HCT116 (cell line): Measurements from ENCODE around the gene PLA2G5. TPM values are rescaled to one million over a fixed set of nuclear protein-coding genes. Genes with fewer than 3 reads are reported as not detected.

Source experiments
- ATAC-seq: fragments of 200-7000 bp; cut with Tn5 transposase; 2 replicates; pipeline ENCODE4 v1.9.1; 2020; ENCODE audit warnings: mild to moderate bottlenecking, moderate library complexity
- BruUV-seq: library from RNA; stranded (reverse); fragments of 400-500 nt; replicated peaks from 2 replicates; lab custom pipeline; 2021; lab: Mats Ljungman, UMichigan
- CTCF ChIA-PET: fragments of 300-600 bp; sonication (Branson Sonifier 250); formaldehyde crosslinking; loops from one replicate; lab custom pipeline; 2021; ENCODE audit warnings: antibody characterized with exemption; lab: Charles Lee
- POLR2A ChIA-PET: fragments of 300-600, 350-600 bp; sonication (Branson Sonifier 250); formaldehyde crosslinking; loops from one replicate; lab custom pipeline; 2021; ENCODE audit warnings: antibody characterized with exemption; lab: Charles Lee
- RAD21 ChIA-PET, 2 experiments: fragments of 300-600 bp; sonication (Branson Sonifier 250); formaldehyde crosslinking; loops; one replicate each; lab custom pipeline; 2023; ENCODE audit warnings: low total read pairs in 2 of 2; ENCODE audit not compliant: uncharacterized antibody in 2 of 2, unreplicated experiment in 2 of 2, low non-redundant PET in 1 of 2; lab: Charles Lee
- DNase-seq: peaks from one replicate; pipeline ENCODE4 v3.0.0-alpha.2; 2010; ENCODE audit warnings: low read depth, low spot score
- H2AFZ ChIP-seq: fragments of 200-600 bp; shearing (Covaris generic), sonication (generic); 2 replicates; pipeline ENCODE4 v1.6.1; 2017; ENCODE audit warnings: low read depth, mixed run types, mixed read lengths, antibody characterized with exemption, low read length; ENCODE audit not compliant: poor library complexity, severe bottlenecking
- H3K27ac ChIP-seq: 2 replicates; pipeline ENCODE4 v1.5.1; 2012; ENCODE audit warnings: low read depth, low read length
- H3K27me3 ChIP-seq: fragments of 200-600 bp; sonication (generic); 2 replicates; pipeline ENCODE4 v1.6.1; 2016; ENCODE audit warnings: mixed run types, low read length, mixed read lengths; ENCODE audit not compliant: insufficient read depth
- H3K36me3 ChIP-seq, 2 experiments: fragments of 200-500 bp in 1 of 2; fragments of 200-600 bp in 1 of 2; sonication (Bioruptor generic) in 1 of 2; sonication (generic) in 1 of 2; 2 replicates each; pipeline versions ENCODE4 v1.5.1 to v1.6.1; 2014 to 2016; ENCODE audit warnings: low read length in 2 of 2, inconsistent platforms in 1 of 2, mixed read lengths in 1 of 2, mixed run types in 1 of 2; ENCODE audit not compliant: insufficient read depth in 2 of 2, control insufficient read depth in 1 of 2
- H3K4me1 ChIP-seq, 2 experiments: fragments of 200-600 bp in 1 of 2; sonication (generic) in 1 of 2; 2 replicates each; pipeline versions ENCODE4 v1.5.1 to v1.6.1; 2012 to 2017; ENCODE audit warnings: low read length in 2 of 2, inconsistent platforms in 1 of 2, mild to moderate bottlenecking in 1 of 2, mixed read lengths in 1 of 2, mixed run types in 1 of 2, moderate library complexity in 1 of 2; ENCODE audit not compliant: insufficient read depth in 2 of 2, control insufficient read depth in 1 of 2
- H3K4me2 ChIP-seq: fragments of 200-600 bp; sonication (generic); 2 replicates; pipeline ENCODE4 v1.6.1; 2017; ENCODE audit warnings: mixed run types, low read length, mixed read lengths
- H3K4me3 ChIP-seq, 2 experiments: fragments of 200-600 bp in 1 of 2; sonication (generic) in 1 of 2; replicated peaks in 1 of 2; 2 replicates each; pipeline ENCODE4 v1.5.1; 2011 to 2016; ENCODE audit warnings: low read length in 2 of 2, control low read depth in 1 of 2, low read depth in 1 of 2, mild to moderate bottlenecking in 1 of 2, mixed read lengths in 1 of 2, mixed run types in 1 of 2
- H3K79me2 ChIP-seq: fragments of 200-600 bp; sonication (generic); 2 replicates; pipeline ENCODE4 v1.6.1; 2017; ENCODE audit warnings: mild to moderate bottlenecking, mixed run types, low read length, moderate library complexity, mixed read lengths; ENCODE audit not compliant: insufficient read depth
- H3K9ac ChIP-seq: fragments of 200-600 bp; sonication (generic); 2 replicates; pipeline ENCODE4 v1.6.1; 2016; ENCODE audit warnings: low read length, mixed read lengths
- H3K9me2 ChIP-seq: fragments of 200-600 bp; sonication (generic), shearing (Covaris generic); 2 replicates; pipeline ENCODE4 v1.6.1; 2017; ENCODE audit warnings: mixed run types, mild to moderate bottlenecking, moderate library complexity; ENCODE audit not compliant: insufficient read depth
- H3K9me3 ChIP-seq, 2 experiments: fragments of 200-500 bp in 1 of 2; fragments of 200-600 bp in 1 of 2; sonication (Bioruptor generic) in 1 of 2; sonication (generic) in 1 of 2; 2 replicates each; pipeline ENCODE4 v1.6.1; 2014 to 2017; ENCODE audit warnings: low read length in 2 of 2, mixed read lengths in 2 of 2, inconsistent platforms in 1 of 2, low read depth in 1 of 2, mild to moderate bottlenecking in 1 of 2, mixed run types in 1 of 2, moderate library complexity in 1 of 2; ENCODE audit not compliant: control insufficient read depth in 1 of 2, insufficient read depth in 1 of 2
- H4K20me1 ChIP-seq: fragments of 200-600 bp; sonication (generic), shearing (Covaris generic); 2 replicates; pipeline ENCODE4 v1.6.1; 2017; ENCODE audit warnings: mixed run types, mild to moderate bottlenecking, moderate library complexity; ENCODE audit not compliant: insufficient read depth
- EGR1 ChIP-seq: IDR thresholded peaks from 2 replicates; pipeline ENCODE4 v1.6.1; 2012; ENCODE audit warnings: low read depth
- ELF1 ChIP-seq: IDR thresholded peaks from 2 replicates; pipeline ENCODE4 v1.6.1; 2012; ENCODE audit warnings: low read depth, borderline replicate concordance
- EZH2 ChIP-seq: fragments of 200-600 bp; sonication (generic); IDR thresholded peaks from 2 replicates; pipeline ENCODE4 v1.6.1; 2017; ENCODE audit warnings: antibody characterized with exemption, mixed run types
- SIN3A ChIP-seq: IDR thresholded peaks from 2 replicates; pipeline ENCODE4 v1.6.1; 2012; ENCODE audit warnings: low read depth
- SP1 ChIP-seq: IDR thresholded peaks from 2 replicates; pipeline ENCODE4 v1.6.1; 2012; ENCODE audit warnings: low read depth
- SRF ChIP-seq: IDR thresholded peaks from 2 replicates; pipeline ENCODE4 v1.6.1; 2012; ENCODE audit warnings: low read depth
- ZNF274 ChIP-seq: fragments of 200-500 bp; sonication (Bioruptor generic); IDR thresholded peaks from 2 replicates; pipeline ENCODE4 v1.6.1; 2014; ENCODE audit warnings: mild to moderate bottlenecking, low read depth, low read length, inconsistent platforms
- intact Hi-C: fragments of 100-400 bp; cut with micrococcal nuclease; formaldehyde crosslinking; loops from 2 replicates; pipeline ENCODE4 v1.10.0; 2022
- total RNA-seq: library from RNA; stranded (reverse); gene quantifications from one replicate; pipeline ENCODE4 v1.2.1, GENCODE V29; 2021; ENCODE audit not compliant: unreplicated experiment
- TF ChIP-seq, protein P1 (sequence below): IDR thresholded peaks from 2 replicates; pipeline ENCODE4 v1.6.1; 2012
- TF ChIP-seq, protein P2 (sequence below), 3 experiments: fragments of 200-600 bp in 1 of 3; sonication (generic) in 1 of 3; IDR thresholded peaks in 2 of 3; conservative IDR thresholded peaks in 1 of 3; 2 replicates each; pipeline ENCODE4 v1.5.1; 2012 to 2017; ENCODE audit warnings: low read depth in 2 of 3, low read length in 2 of 3, antibody characterized with exemption in 1 of 3, borderline replicate concordance in 1 of 3, control low read depth in 1 of 3, mild to moderate bottlenecking in 1 of 3, mixed read lengths in 1 of 3, mixed run types in 1 of 3, moderate library complexity in 1 of 3; ENCODE audit not compliant: insufficient read depth in 1 of 3
- TF ChIP-seq, protein P3 (sequence below): IDR thresholded peaks from 2 replicates; pipeline ENCODE4 v1.6.1; 2012

Gene PLA2G5
- total RNA-seq, 1 experiment from 2014 or later = not detected

DNA sequence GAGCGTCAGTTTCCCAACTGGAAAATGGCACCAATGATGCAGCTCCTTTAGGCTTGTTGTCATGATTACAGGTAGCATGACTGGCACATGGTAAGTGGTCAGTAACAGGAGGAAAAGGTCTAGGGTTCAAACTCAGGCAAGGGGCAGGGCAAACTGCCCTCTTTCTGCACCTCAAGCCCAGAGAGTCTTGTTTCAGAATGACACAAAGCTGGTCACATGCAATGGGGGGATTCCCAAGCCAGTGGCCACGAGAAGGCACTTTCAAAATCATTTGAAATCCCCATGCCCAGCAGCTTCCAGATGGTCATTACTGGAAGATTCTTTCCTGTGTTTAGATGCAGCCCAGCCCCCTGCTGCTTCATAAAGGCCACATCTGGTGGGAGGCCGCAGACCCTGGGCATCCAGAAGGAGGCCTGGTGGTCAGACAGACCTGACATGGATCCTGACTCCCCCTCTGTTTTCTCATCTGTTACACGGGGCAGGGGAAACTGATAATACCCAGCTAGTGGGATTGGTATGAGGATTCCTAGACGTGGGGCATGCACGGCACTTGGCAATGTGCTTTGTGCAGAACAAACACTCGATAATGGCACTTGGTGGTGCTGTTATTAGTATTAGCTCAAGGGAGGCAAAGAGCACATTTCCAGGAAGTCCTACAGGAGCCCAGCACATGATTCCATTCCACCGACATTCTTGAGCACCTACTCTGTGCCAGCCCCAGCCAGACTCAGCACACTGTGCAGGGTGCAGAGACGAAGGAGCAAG lies 56.2 kb downstream of the PLA2G5 start:
- Histone ChIP-seq H2AFZ (no peak overlapping the region), H3K4me1 (peaks cover 9 to 21% of the 10 kb centered on the region in 2 experiments), H3K27ac (no peak overlapping the region), H3K9me2 (no peaks in the 10 kb centered on the region), H3K9ac (no peak overlapping the region), H3K79me2 (no peaks in the 10 kb centered on the region), H3K4me3 (no peak overlapping the region), H3K4me2 (no peak overlapping the region), H4K20me1 (no peaks in the 10 kb centered on the region), H3K9me3 (no peaks in the 10 kb centered on the region), H3K36me3 (no peaks in the 10 kb centered on the region), H3K27me3 (no peaks in the 10 kb centered on the region)
- DNase-seq (no peak), ATAC-seq (no peak)
- ChIA-PET POLR2A (no interaction called here), CTCF (no interaction called here), RAD21 (no interaction called here)
- TF ChIP-seq, protein P1, sequence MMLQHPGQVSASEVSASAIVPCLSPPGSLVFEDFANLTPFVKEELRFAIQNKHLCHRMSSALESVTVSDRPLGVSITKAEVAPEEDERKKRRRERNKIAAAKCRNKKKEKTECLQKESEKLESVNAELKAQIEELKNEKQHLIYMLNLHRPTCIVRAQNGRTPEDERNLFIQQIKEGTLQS = no peak
- TF ChIP-seq SIN3A (no peak), SRF (no peak), SP1 (no peak), EGR1 (no peak), ELF1 (no peak), EZH2 (no peak), ZNF274 (no peak)
- TF ChIP-seq, protein P2, sequence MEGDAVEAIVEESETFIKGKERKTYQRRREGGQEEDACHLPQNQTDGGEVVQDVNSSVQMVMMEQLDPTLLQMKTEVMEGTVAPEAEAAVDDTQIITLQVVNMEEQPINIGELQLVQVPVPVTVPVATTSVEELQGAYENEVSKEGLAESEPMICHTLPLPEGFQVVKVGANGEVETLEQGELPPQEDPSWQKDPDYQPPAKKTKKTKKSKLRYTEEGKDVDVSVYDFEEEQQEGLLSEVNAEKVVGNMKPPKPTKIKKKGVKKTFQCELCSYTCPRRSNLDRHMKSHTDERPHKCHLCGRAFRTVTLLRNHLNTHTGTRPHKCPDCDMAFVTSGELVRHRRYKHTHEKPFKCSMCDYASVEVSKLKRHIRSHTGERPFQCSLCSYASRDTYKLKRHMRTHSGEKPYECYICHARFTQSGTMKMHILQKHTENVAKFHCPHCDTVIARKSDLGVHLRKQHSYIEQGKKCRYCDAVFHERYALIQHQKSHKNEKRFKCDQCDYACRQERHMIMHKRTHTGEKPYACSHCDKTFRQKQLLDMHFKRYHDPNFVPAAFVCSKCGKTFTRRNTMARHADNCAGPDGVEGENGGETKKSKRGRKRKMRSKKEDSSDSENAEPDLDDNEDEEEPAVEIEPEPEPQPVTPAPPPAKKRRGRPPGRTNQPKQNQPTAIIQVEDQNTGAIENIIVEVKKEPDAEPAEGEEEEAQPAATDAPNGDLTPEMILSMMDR (IDR thresholded peaks at IDR 0.05 in 2 of 3, conservative IDR thresholded peaks at IDR 0.05 in 1 of 3; ENCODE audit: borderline replicate concordance in 1 of 3, insufficient read depth in 1 of 3, low read depth in 2 of 3, low read length in 2 of 3) = no peak
- TF ChIP-seq, protein P3, sequence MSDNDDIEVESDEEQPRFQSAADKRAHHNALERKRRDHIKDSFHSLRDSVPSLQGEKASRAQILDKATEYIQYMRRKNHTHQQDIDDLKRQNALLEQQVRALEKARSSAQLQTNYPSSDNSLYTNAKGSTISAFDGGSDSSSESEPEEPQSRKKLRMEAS = no peak
- no TSS peak for BruUV-seq
- intact Hi-C loops = no loop called here
